ENCODE measurements around the gene KCNAB1.

Gene KCNAB1

DNA sequence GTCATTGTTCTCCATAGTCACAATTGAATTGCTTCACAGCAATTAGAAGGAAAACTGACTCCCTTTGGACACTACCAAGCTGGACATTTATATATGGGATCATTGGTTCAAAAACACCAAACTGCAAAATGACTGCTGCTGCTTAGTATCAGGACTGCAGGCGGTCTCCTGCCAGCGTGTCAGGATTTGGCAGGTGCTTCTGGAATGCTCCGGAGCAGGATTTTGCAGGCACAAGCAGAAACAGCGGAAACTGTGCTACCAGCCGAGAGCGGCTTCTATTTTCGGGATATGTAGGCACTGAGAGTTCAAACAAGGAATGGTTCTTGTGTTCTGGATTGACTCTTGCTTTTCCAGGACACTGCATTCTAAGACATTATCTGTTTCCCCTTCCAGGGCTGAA, 339.1 kb downstream of the KCNAB1 start:
- DNase-seq (ENCODE audit: low spot score) = no peak

DNA sequence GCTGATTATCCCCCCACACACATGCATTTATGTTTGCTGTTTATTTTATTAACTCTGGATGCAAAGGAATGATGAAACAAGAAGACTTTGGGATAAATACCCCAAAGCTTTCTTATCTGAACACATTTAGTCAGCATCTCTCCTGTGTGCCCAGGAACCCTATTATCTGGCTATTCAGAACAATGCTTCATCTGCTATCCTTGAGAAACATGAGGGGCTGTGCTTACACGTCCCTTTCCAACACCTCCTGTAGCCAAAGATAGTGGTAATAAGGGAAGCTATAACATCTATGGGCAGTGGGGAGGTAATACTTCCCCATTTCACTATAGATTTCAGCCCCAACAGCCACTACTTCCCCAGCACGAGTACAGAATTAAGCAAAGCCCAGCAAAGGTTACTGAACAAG, 339.8 kb downstream of the KCNAB1 start:
- DNase-seq (ENCODE audit: low spot score) = no peak

DNA sequence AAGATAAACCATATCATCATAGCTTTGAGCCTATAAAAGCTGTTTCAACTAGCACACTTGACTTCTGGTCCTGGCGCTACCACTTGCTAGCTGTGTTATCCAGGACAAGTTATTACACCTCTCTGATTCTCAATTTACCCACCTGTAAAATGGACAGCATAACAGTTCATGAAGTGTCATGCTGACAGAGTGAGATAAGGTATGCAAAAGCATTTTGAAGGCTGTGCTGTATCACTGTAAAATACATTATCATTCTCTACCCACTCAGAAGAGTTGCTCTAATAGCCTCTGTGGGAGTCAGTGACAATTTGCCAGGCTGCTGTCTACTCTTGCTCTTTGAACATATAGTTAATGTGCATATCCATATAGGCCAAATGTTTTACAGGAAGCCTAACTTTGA, 341.5 kb downstream of the KCNAB1 start:
- DNase-seq (ENCODE audit: low spot score) = no peak

DNA sequence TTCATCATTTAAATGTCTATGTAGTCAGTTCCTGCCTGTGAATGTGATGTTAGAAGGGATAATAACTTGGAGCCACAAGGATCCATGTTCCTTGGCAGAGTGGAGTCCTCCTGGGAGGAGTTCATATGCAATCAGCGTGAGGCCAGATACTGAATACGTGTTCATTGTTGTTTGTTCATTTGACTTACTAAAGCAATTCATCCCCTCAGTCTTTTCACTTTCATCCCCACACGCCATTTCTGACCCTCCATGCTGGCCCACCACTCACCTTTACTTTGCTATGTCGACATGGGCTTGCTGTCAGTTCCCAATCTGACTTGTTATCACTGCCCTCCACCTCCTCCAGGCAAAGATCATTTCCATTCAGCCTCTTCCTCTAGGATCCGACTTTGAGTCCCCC, 342.7 kb downstream of the KCNAB1 start:
- DNase-seq (ENCODE audit: low spot score) = no peak

DNA sequence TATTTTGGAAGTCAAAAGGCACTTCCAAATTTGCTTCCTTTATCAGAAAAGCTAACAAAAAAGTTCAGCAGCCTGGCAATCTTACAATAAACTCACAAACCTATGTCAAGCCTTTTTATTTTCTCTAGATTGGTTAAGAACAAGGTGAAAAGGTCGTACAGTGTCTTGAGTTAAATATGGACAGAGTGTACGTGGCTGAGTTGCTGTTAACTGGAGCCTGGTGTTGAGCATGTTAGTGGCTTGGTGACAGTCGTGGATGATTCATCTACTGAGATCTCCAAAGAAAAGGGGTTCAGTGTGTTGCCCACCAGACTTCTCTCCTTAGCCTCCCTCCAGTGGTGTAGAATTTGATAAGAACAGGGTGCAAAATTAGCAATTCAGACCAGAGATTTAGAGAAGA, 344.8 kb downstream of the KCNAB1 start:
- DNase-seq (ENCODE audit: low spot score) = no peak

DNA sequence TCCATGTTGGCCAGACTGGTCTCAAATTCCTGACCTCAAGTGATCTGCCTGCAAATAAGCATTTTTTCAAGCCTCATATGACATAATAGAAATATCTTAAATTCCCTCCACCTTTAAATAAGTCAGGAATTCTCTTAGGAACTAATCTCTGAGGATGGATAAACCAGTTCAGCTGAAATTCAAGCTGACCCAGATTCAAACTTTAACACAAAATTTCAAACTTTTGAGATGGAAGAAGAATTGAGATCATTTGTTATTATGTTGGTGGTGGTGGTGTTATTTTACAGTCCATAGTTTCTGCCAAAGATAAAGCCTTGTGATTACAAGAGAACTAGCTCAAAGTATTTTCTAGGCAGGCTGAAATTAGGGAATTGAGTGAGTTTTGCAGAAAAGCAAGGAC, 349.1 kb downstream of the KCNAB1 start:
- no peak for DNase-seq (ENCODE audit: low spot score)

DNA sequence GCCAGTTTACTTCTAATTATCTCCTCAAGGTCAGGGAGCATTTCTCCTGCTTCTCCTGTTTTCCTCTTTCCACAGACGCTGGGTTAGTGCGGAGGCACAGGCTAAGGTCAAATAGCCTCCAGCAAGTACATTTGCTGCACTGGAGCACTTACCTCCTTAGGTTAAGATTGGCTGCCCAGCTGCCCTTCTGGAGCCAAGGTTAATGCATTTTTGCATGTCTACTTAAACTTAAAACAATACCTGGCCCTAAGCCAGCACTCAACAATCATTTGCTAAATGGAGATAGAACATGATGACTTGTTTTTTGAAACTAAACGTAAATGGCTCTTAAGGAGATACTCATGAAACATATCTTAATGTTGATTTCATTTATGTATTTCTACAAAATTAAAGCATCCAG, 351.1 kb downstream of the KCNAB1 start:
- no peak for DNase-seq (ENCODE audit: low spot score)

DNA sequence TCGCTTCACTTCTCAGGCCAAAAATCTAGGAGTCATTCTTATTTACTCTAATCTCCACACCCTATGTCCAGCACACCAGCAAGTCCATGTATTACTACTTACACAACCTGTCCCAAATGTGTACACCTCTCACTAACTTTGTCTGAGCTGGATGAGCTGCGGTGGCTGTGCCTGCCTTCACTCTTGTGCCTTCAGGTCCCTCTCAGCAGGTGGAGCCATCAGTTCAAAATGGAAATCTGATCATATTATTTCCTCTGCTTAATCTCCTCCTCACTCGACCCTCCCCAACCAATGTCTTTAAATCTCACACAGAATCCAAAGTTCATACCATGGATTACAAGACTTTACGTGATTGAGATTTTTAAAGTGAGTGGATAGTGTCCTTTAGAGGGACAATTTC, 351.8 kb downstream of the KCNAB1 start:
- DNase-seq (ENCODE audit: low spot score) = no peak

DNA sequence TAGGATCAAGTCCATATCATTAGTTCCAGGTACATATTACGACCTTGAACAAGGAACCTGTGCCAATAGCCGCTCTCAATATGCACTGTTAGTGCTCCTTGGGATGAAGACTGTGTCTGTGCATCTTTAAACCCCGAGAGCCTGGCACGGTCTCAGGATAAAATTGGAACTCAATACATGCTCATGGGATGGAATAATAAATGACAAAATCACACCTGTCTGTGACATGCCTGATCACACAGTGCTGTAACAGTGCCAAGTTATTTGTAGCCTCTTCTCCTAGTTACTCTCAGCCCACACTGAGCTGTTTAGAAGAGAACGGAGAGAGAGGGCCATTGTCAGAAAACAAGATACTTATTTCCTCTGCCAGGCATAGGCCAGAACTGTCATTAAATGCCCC, 352.3 kb downstream of the KCNAB1 start:
- no peak for DNase-seq (ENCODE audit: low spot score)

DNA sequence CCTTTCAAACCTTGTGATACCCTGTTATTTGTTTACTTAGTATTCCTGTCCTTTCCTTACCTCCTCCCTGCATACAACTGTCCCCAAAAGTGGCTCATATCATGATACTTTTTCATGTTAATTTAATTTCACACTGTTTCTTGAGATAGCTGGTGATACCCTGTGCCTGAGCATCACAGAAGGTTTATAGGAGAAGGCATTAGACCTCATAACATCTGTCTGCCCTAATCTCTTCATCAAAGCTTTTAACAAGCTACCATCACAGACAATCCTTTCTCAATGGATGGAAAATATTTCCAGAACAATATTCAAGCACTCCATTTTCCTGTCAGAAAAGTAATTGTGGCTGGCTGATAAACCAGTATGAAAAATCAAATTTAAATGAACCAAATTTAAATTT, 353.0 kb downstream of the KCNAB1 start:
- DNase-seq (ENCODE audit: low spot score) = no peak

DNA sequence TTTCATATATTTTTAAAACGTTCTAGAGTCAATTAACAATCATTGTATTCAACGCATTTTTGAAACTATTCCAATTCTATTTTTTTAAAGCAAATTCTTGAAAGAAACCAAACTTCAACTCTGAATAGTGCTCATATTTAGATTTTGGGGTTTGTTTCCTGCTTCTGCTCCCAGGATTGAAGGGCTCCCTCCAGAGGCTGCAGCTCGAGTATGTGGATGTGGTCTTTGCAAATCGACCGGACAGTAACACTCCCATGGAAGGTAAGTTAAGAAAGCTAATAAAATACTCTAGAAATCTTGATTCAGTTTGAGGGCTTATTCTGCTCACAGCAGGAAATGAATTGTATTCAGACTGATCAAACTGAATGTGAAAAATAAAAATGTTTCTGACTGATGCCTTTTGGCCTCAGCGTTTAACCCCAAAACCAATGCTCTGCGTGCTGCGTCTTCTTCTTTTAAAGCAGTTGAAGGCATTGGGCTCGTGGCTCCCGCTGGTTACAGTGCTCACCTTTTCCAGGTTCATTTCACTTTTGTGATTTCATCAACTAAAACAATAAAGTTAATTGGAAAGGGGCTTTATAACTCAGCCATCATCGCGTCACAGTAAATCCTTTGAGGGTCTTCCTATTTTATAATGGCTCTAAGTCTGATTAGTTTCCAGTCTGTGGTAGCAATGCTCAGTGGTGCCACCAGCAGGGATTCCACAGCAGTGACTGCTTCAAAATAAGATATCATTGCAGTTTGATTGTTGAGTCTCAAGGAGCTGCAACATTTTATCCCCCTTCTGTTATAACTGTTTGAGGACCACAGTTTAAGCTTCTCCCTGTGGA, 354.4 kb downstream of the KCNAB1 start:
- no peak for DNase-seq (ENCODE audit: low spot score)

DNA sequence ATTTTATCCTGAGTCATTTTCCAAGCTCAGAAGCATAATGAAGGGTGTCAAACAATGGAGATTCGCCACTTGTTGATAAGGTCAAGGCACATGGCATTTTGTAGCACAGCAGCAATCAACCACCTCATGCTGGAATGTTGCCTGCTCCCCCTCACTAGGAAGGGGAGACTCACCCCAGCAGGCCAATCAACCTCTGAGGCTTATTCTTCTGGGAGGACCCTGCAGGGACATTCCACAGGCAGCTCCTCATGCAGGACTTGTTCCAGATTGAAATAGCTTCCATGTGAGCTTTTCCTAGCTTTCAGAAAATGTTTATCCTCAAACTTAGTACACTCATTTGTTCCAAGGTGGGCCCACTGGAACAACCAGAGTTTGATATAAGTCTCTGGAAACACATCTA, 356.9 kb downstream of the KCNAB1 start:
- peak; percentile 72 for DNase-seq (ENCODE audit: low spot score)

DNA sequence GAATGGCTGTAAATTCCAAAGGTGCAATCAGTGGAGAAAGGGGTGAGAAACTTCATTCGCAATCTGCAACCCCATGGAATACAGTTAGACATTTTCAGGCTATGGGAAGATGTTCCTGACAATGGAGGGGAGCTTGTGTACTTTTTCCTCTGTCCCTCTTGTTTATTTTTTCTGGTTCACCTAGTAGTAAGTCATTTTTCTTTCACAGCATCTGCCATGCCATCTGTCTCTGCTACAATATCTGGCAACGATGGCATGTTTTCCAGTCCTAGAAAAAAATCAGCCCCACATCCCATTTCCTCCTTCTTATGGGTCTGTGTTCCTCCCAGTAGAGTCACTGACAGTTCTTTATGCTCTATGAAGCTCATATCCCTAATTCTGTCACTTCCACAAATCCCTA, 358.5 kb downstream of the KCNAB1 start:
- no peak for DNase-seq (ENCODE audit: low spot score)

DNA sequence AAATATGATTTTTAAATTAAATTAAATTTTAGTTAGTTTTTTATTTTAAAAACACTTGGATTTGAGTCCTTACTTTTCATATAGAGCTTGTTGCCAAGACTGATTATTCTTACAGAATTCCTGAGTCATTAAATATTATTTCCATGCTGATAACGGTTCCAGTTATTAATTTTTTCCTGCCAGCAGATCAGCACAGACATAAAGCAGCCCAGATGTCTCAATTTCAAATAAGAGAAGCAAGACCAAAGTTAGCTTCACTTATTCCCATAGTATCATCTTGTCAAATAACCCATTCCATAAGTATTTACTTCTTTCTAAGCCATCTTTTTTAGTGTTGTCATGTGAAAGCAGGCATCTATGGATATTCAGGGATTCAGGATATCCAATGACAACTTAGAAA, 359.2 kb downstream of the KCNAB1 start:
- no peak for DNase-seq (ENCODE audit: low spot score)

DNA sequence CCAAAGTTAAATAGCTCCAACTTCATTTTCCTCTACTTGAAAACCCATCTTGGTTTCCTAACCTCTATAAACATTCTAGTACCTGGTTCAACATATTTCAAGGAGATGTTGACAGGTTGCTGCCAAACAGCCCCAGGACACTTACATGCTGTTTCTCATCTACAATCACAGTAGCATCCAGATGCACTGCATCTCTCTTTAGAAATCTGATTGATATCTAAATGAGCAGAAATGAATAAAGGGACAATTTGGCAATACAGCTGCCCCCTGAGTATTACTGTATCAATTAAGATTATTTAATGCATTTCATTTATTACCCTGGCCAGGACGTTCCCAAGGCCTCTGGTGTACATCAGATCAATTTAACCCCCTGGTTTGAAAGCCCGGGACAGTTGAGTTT, 360.6 kb downstream of the KCNAB1 start:
- no peak for DNase-seq (ENCODE audit: low spot score)

DNA sequence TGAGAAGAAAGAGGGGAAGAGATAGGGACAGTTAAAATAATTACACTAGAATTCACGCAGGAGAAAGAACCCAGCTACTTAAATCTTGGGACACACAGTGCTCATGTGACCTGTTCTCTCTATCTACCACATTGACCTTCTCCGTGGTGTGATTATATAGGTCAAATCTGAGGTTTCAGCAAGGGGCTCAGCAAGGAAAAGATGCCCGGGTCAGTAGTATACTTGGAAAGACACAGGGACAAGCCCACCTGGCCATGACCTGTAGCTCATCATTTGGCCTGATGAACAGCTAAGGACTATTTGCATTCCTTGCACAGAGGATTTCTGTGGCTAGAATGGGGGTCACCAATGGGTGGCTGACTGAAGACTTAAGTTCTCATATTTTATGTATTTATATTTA, 362.6 kb downstream of the KCNAB1 start:
- no peak for DNase-seq (ENCODE audit: low spot score)

DNA sequence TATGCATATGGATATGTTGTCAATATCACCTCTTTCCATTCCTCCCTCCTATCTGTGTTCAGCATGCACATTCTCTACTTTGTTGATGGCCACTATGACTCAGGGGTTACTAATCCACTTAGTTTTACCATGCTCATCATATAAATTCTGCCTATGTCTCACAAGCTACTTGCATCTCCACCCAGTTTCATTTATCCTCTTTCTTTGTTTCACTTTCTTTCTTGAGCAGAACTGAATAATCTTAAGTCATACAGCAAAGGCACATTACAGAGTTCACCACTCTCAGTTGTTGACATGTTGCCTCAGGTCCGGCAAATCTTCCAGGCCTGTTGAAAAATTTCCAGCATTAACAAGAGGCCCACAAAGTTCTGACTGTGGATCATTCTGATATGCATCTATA, 363.0 kb downstream of the KCNAB1 start:
- DNase-seq (ENCODE audit: low spot score) = peak; percentile 44

DNA sequence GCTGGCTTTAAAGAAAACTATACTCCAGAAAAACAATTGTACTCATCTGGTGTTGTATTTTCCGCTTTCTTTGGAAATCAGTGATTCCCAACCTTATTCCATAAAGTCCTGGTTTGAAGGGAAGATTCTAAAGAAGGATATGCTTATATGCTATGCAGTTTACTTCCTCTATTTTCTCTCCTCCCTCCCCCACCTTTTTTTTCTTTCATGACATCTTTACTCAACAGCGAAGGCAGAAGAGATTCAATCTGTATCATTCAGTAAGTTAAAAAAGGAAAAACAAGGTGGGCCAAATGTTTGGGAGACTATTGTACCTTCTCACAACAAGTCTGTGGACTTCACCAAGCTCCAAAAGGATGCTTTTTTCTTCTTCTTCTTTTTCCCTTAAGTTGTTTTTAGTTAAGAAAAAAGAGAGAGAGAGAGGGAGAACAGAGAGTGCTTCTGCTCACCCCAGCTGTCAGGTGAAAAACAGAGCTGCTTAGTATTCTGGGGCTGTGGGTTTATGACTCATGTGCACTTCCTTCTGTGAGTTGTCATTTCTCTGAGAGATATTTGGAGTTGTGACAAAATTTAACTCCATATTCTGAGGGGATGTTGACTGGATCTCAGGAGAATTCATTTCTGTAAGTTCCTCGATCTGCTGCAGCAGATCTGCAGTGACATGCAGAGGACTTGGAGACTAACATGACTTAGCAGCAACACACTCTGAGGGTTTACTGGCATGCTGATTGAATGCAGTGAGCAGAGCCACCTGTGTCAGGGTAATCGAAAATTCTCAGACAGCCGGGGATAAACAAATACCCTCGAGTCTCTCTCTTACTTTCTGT, 363.8 kb downstream of the KCNAB1 start:
- DNase-seq (ENCODE audit: low spot score) = no peak

DNA sequence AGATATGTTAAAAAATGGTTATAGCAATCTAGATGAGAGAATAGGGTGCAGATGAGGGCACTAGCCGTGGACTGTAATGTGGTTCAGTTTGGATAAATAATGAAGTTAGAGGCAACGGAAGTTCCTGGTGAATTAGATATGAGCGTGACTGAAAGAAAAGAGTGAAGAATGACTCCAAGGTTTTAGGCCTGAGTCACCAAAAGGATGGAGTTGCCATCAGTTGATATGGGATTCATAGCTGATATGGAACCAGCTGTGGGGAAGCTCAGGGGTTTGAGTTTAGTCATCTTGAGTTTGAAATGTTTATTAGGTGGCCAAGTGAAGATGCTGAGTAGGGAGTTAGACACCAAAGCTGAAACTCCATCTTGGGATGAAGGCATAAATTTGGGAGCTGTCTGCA, 368.4 kb downstream of the KCNAB1 start:
- no peak for DNase-seq (ENCODE audit: low spot score)

DNA sequence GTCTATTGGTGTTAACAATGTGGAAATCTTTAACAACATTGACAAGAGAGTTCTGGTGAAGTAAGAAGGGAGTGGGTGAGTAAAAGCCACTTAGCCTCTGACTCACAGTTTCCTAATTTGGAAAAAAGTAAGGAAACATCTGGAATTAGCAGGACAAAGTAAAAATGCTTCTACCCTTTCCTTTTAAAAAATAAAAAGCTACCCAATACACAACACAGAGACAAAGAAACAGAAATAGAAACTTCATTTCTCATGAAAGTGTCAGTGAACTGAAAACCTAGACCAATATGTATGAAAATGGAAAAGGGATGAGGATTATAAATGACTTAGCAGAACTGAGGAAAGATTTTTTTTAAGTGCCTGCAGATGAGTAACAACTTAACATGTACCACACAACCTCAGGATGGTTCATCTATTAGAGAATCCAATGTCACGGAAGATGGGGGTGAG, 369.1 kb downstream of the KCNAB1 start:
- peak; percentile 52 for DNase-seq (ENCODE audit: low spot score)

DNA sequence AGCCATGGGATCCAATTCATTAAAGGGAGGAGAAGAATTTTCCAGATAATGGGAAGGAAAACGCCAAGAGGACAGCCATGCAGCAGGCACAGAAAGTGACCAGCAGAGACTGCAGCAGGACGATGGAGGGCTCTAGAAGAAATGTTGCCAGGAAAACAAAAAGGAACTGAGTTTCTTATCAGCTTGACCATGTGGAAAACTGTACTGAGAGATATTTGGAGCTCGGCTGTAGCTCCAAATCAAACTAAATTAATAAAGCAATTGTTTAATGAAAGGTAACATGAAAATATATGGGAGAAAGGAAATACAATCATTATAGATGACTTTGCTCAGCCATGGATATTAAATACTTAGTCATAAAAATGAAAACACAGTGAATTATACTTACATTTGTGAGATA, 370.8 kb downstream of the KCNAB1 start:
- no peak for DNase-seq (ENCODE audit: low spot score)

DNA sequence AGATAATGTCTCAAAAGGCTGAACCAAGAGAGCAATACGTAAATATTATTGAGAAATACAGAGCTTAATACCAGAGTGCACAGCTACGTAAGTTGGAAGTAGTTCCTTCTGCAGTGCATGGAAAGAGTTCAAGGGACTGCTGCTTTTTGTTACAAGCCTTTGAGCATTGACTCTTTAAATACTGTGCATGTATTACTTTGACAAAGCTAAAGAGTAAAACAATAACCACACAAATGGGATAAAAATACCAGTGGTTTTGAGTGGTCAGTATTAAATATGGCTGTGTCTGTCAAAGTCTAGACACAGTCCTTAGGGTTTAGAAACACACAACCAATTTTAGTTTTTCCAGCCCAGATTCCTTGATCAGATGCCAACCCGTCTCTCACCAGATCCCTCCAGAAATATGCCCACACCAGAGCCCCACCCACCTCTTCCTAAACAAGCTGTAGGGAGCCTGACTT, 372.5 kb downstream of the KCNAB1 start:
- DNase-seq (ENCODE audit: low spot score) = peak; percentile 61

DNA sequence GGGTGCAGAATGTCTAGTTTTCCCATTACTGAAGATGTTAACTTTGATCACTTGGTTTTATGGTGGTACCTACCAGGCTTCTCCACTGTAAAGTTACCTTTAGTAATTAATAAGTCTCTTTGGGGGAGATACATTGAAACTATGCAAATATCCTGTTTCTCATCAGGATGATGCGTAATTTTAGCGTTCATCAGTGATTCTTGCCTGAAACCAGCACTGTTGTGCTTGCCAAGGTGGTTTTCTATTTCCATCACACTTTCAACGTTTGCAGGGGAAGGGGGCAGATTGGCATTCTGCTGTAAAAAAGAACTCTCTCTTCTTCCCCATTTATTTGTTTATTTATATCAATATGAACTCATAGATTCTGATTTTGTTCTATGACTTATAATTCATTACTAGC, 373.5 kb downstream of the KCNAB1 start:
- no peak for DNase-seq (ENCODE audit: low spot score)

Measured in GM03348 (cell line).